Thoracic aorta (tissue), 2 donors: ENCODE data around the gene ZNF749. TPM values are rescaled to one million over a fixed set of nuclear protein-coding genes. Genes with fewer than 3 reads are reported as not detected.

Source experiments
- ATAC-seq: fragments of 150-250 bp; one replicate; pipeline ENCODE4 v1.8.0; 2017; ENCODE audit warnings: low read depth; ENCODE audit not compliant: insufficient number of reproducible peaks, low FRiP score
- DNase-seq: peaks from one replicate; pipeline ENCODE4 v3.0.0-alpha.2; 2020; ENCODE audit warnings: low spot score
- H3K27ac ChIP-seq, 2 donors: fragments of 200-600 bp; sonication (generic); 1 replicate in 1 of 2; 2 replicates in 1 of 2; pipeline ENCODE4 v1.5.1; 2016; ENCODE audit warnings: mild to moderate bottlenecking in 2 of 2, moderate library complexity in 2 of 2
- H3K27me3 ChIP-seq: fragments of 200-600 bp; sonication (generic); replicated peaks from 2 replicates; pipeline ENCODE4 v1.6.0; 2016; ENCODE audit warnings: mild to moderate bottlenecking; ENCODE audit not compliant: insufficient read depth
- H3K36me3 ChIP-seq: fragments of 200-600 bp; sonication (generic); one replicate; pipeline ENCODE4 v1.5.1; 2016
- H3K4me1 ChIP-seq, 2 donors: fragments of 200-600 bp; sonication (generic); 1 replicate in 1 of 2; 2 replicates in 1 of 2; pipeline versions ENCODE4 v1.5.1 to v1.6.0; 2016; ENCODE audit warnings: low read depth in 2 of 2, mild to moderate bottlenecking in 1 of 2; ENCODE audit not compliant: control insufficient read depth in 1 of 2
- H3K4me3 ChIP-seq: fragments of 200-600 bp; sonication (generic); 2 replicates; pipeline ENCODE4 v1.5.1; 2016; ENCODE audit warnings: mild to moderate bottlenecking
- H3K9me3 ChIP-seq: fragments of 200-600 bp; sonication (generic); 2 replicates; pipeline ENCODE4 v1.5.1; 2016
- total RNA-seq, 2 donors: library from RNA; depleted of rRNA; stranded (reverse); fragments of >200 nt; gene quantifications; one replicate each; pipeline versions ENCODE4 v1.1.0 to v1.2.3, GENCODE V29; 2016
- TF ChIP-seq, protein P1 (sequence below): fragments of 200-600 bp; sonication (generic); IDR thresholded peaks from one replicate; pipeline ENCODE4 v1.5.1; 2019; ENCODE audit warnings: antibody characterized with exemption

The ZNF749 gene
- total RNA-seq, 2 donors from 2014 or later: 3.0 to 19.2 TPM

DNA sequence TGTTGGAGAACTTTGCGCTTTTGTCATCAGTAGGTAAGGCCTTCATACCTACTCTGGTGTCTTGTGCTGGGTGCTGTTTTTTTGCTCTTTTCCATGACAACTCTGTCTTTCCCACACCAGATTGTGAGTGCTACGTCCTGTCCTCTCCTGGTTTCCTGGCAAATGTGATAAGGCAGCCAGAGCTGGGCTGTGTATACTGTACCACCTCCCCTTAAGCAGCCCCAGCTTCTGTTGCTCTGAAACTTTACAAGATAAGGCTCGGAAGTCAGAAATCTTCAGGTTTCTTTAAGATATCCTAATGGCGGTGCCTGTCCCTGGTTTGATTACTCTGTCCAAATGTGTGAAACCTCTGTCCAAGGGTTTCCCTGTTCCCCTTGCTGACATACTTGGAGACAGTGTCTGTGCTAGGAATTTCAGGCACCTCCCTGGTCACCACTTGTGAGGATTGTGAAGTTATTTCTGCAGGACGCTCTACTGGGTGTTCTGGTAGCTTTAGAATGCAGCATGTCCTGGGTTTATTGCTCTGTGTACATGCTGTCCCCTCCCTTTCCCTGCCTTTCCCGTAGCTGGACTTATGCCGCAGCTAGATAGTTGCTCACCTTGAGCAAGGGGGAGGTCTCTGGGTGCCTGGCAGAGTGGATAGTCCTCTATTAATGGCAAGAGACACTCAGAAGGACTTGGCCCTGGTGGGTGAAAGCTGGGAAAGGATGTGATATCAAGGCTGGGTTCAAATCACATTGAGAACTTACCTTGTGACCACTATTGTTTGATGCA, 7.0 kb downstream of the ZNF749 start:
- peaks cover 58% of the 10 kb centered on the region for H3K9me3 ChIP-seq
- no peak overlapping the region for H3K27ac ChIP-seq
- no peaks in the 10 kb centered on the region for H3K4me1 ChIP-seq
- no peak overlapping the region for H3K4me3 ChIP-seq
- TF ChIP-seq, protein P1, sequence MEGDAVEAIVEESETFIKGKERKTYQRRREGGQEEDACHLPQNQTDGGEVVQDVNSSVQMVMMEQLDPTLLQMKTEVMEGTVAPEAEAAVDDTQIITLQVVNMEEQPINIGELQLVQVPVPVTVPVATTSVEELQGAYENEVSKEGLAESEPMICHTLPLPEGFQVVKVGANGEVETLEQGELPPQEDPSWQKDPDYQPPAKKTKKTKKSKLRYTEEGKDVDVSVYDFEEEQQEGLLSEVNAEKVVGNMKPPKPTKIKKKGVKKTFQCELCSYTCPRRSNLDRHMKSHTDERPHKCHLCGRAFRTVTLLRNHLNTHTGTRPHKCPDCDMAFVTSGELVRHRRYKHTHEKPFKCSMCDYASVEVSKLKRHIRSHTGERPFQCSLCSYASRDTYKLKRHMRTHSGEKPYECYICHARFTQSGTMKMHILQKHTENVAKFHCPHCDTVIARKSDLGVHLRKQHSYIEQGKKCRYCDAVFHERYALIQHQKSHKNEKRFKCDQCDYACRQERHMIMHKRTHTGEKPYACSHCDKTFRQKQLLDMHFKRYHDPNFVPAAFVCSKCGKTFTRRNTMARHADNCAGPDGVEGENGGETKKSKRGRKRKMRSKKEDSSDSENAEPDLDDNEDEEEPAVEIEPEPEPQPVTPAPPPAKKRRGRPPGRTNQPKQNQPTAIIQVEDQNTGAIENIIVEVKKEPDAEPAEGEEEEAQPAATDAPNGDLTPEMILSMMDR: no peak
- no peaks in the 10 kb centered on the region for H3K27me3 ChIP-seq
- ATAC-seq: no peak
- peaks cover 22% of the 10 kb centered on the region for H3K36me3 ChIP-seq
- DNase-seq: no peak

- Histone ChIP-seq H3K4me3 (no peak overlapping the region), H3K4me1 (no peaks in the 10 kb centered on the region), H3K36me3 (peaks cover 16% of the 10 kb centered on the region), H3K27ac (no peak overlapping the region), H3K27me3 (no peaks in the 10 kb centered on the region), H3K9me3 (peaks cover 62% of the 10 kb centered on the region)
- ATAC-seq: no peak
- TF ChIP-seq, protein P1: no peak
- no peak for DNase-seq
Measured at GRCh38 chr19:57443121-57443696, 8.1 kb downstream of the ZNF749 start.

DNA sequence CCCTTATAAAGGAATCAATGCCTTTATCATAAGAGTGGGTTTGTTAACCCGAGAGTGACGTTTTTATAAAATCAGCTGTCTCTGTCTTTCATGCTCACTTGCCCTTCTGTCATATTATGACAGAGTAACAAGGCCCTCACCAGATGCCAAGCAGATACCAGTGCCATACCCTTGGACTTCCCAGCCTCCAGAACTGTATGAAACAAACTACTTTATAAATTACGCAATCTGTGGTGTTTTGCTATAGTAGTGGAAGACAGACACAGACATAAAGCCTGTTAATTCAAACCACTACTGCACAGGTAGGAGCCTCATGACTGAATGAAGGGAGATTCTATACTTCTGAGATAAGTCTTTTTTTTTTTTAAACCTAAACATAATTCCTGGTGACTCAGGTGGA, 17.2 kb downstream of the ZNF749 start:
- ATAC-seq (no peak), DNase-seq (no peak)
- no peaks in the 10 kb centered on the region for H3K4me1 ChIP-seq
- no peak overlapping the region for H3K4me3 ChIP-seq
- H3K36me3 ChIP-seq: no peaks in the 10 kb centered on the region
- TF ChIP-seq, protein P1: no peak
- H3K27me3 ChIP-seq: no peaks in the 10 kb centered on the region
- H3K27ac ChIP-seq: no peak overlapping the region
- H3K9me3 ChIP-seq: peaks cover 51% of the 10 kb centered on the region

- Histone ChIP-seq H3K4me3 (no peak overlapping the region), H3K36me3 (peaks cover 10% of the 10 kb centered on the region), H3K9me3 (peaks cover 74% of the 10 kb centered on the region), H3K27me3 (no peaks in the 10 kb centered on the region), H3K27ac (no peak overlapping the region), H3K4me1 (no peaks in the 10 kb centered on the region)
- DNase-seq (no peak), ATAC-seq (no peak)
- TF ChIP-seq, protein P1: no peak
Measured at GRCh38 chr19:57465680-57466381, 30.7 kb downstream of the ZNF749 start.

DNA sequence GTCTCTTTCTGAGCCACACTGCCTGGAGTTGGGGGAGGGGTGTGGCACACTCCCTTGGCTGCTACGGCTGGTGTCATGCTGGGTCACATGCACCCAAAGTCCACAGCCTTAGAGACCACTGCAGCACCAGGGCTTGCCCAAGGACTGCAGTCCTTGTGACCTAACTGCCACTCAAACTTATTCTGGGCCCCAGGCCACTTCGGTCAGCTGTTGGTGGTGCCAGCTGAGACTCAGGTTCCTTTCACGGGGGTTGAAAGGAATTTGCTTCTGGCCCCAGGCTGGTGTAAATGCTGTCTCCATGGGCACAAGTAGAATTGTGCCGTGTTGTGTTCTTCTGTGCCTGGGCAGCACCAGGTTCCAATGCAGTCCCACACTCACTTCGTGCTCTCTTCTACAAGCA, 31.4 kb downstream of the ZNF749 start:
- peaks cover 10% of the 10 kb centered on the region for H3K36me3 ChIP-seq
- peaks cover 79% of the 10 kb centered on the region for H3K9me3 ChIP-seq
- H3K4me3 ChIP-seq: no peak overlapping the region
- no peak for ATAC-seq
- no peak for DNase-seq
- no peak overlapping the region for H3K27ac ChIP-seq
- no peaks in the 10 kb centered on the region for H3K4me1 ChIP-seq
- H3K27me3 ChIP-seq: no peaks in the 10 kb centered on the region
- TF ChIP-seq, protein P1: no peak
